Measurements from ENCODE around the gene SNAPC3. TPM values are rescaled to one million over a fixed set of nuclear protein-coding genes. Genes with fewer than 3 reads are reported as not detected.

SNAPC3 gene
- total and polyA plus RNA-seq, 7 donors = 16.2 to 41.5 (median 28.4) TPM

DNA sequence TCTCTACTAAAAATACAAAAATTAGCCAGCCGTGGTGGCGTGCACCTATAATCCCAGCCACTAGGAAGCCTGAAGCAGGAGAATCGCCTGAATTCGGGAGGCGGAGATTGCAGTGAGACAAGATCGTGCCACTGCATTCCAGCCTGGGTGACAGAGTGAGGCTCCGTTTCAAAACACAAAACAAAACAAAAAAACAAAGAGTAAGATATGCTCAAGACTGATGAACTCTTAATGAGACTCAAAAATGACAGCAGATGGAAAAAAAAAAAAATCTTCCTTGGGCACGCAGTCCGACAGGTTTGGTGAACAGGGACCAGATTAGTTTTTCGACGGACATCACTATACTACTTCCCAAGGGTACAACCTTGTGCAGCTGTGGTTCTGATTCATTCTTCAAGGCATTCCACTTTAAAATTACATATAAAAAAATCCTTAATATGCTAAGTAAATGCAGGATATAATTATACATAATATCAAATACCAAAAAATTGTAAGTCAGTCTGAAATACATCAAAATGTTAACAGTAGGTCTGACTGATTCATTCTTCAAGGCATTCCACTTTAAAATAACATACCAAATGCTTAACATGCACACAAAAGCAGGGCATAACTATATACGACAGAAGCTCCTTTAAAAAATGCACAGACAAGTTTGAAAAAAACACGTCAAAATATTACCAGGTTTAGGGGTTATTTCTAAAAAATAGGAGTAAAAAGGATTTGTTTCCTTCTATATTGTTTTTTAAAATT lies 75.7 kb downstream of the SNAPC3 start:
- TF ChIP-seq POLR2AphosphoS5 (IDR thresholded peaks at IDR 0.05) (no peak), POLR2A (IDR thresholded peaks at IDR 0.05) (no peak), EP300 (IDR thresholded peaks at IDR 0.05) (no peak)
- TF ChIP-seq, protein P1, sequence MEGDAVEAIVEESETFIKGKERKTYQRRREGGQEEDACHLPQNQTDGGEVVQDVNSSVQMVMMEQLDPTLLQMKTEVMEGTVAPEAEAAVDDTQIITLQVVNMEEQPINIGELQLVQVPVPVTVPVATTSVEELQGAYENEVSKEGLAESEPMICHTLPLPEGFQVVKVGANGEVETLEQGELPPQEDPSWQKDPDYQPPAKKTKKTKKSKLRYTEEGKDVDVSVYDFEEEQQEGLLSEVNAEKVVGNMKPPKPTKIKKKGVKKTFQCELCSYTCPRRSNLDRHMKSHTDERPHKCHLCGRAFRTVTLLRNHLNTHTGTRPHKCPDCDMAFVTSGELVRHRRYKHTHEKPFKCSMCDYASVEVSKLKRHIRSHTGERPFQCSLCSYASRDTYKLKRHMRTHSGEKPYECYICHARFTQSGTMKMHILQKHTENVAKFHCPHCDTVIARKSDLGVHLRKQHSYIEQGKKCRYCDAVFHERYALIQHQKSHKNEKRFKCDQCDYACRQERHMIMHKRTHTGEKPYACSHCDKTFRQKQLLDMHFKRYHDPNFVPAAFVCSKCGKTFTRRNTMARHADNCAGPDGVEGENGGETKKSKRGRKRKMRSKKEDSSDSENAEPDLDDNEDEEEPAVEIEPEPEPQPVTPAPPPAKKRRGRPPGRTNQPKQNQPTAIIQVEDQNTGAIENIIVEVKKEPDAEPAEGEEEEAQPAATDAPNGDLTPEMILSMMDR (IDR thresholded peaks at IDR 0.05) = no peak
- Histone ChIP-seq H3K27ac (no peak overlapping the region), H3K4me1 (no peaks in the 10 kb centered on the region), H3K36me3 (peaks cover 0 to 5% (median 0%) of the 10 kb centered on the region in 4 donors), H3K4me3 (no peak overlapping the region), H3K9me3 (no peaks in the 10 kb centered on the region), H3K27me3 (no peaks in the 10 kb centered on the region)
- DNase-seq = no peak
- intact Hi-C loops (cut with DNase I) = no loop called here
- 96 to 97% methylated on average over 13 of the region's 13 CpGs for WGBS, 2 donors

GRCh38 chr9:15499139-15499538 lies 76.5 kb downstream of the SNAPC3 start:
- Histone ChIP-seq H3K9me3 (no peaks in the 10 kb centered on the region), H3K27me3 (no peaks in the 10 kb centered on the region), H3K4me1 (no peaks in the 10 kb centered on the region), H3K36me3 (peaks cover 0 to 9% (median 0%) of the 10 kb centered on the region in 4 donors), H3K27ac (no peak overlapping the region), H3K4me3 (no peak overlapping the region)
- intact Hi-C loops (cut with DNase I) = no loop called here
- no peak for DNase-seq
- WGBS, 2 donors = 46 to 69% methylated on average over 2 of the region's 2 CpGs
- TF ChIP-seq, protein P1 (IDR thresholded peaks at IDR 0.05) = no peak
- TF ChIP-seq EP300 (IDR thresholded peaks at IDR 0.05) (no peak), POLR2A (IDR thresholded peaks at IDR 0.05) (no peak), POLR2AphosphoS5 (IDR thresholded peaks at IDR 0.05) (no peak)

DNA sequence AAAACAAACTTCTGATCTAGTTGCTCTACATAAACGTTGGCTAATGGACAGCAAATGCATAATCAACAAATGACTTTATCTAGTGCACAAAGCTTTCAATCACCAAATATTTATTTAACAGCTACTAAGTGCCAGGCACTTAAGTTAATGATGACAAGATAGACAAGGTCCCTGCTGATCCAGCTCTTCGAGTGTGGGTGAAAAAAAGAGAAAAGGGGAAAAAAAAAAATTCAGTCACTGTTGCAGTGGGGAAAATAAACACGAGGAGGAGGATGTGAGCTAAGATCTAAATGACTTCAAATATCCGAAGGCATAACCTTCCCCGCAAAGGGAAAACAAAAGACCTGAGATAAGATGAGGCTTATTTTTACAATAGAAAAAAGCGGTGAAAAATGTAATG lies 78.5 kb downstream of the SNAPC3 start:
- H3K4me1 ChIP-seq = no peaks in the 10 kb centered on the region
- H3K27me3 ChIP-seq = no peaks in the 10 kb centered on the region
- no peaks in the 10 kb centered on the region for H3K9me3 ChIP-seq
- no peak overlapping the region for H3K4me3 ChIP-seq
- WGBS, 2 donors = 59 to 70% methylated on average over 6 of the region's 6 CpGs
- DNase-seq = no peak
- intact Hi-C loops (cut with DNase I) = no loop called here
- no peak overlapping the region for H3K27ac ChIP-seq
- no peak for TF ChIP-seq POLR2A (IDR thresholded peaks at IDR 0.05)
- no peak for TF ChIP-seq POLR2AphosphoS5 (IDR thresholded peaks at IDR 0.05)
- TF ChIP-seq, protein P1 (IDR thresholded peaks at IDR 0.05) = no peak
- no peak for TF ChIP-seq EP300 (IDR thresholded peaks at IDR 0.05)
- H3K36me3 ChIP-seq = peaks cover 0 to 30% (median 3%) of the 10 kb centered on the region in 4 donors

DNA sequence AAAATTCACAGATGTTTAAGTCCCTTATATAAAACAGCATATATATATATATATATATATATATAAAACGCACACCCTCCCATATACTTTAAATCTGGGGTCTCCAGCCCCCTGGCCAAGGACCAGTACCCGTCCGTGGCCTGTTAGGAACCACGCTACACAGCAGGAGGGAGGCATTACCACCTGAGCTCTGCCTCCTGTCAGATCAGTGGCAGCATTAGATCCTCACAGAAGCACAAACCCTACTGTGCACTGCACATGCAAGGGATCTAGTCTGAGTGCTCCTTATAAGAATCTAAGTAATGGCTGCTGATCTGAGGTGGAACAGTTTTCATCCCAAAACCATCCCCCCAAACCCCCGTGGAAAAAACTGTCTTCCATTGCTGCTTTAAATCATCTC lies 79.1 kb downstream of the SNAPC3 start:
- intact Hi-C loops (cut with DNase I) = no loop called here
- H3K9me3 ChIP-seq = no peaks in the 10 kb centered on the region
- no peaks in the 10 kb centered on the region for H3K27me3 ChIP-seq
- no peaks in the 10 kb centered on the region for H3K4me1 ChIP-seq
- WGBS, 2 donors = 89 to 93% methylated on average over 5 of the region's 5 CpGs
- H3K36me3 ChIP-seq = peaks cover 0 to 36% (median 3%) of the 10 kb centered on the region in 4 donors
- TF ChIP-seq, protein P1 (IDR thresholded peaks at IDR 0.05) = no peak
- TF ChIP-seq POLR2A (IDR thresholded peaks at IDR 0.05) (no peak), POLR2AphosphoS5 (IDR thresholded peaks at IDR 0.05) (no peak), EP300 (IDR thresholded peaks at IDR 0.05) (no peak)
- DNase-seq = no peak
- no peak overlapping the region for H3K4me3 ChIP-seq
- no peak overlapping the region for H3K27ac ChIP-seq
